ENCODE results near the gene B3GNT8. TPM values are rescaled to one million over a fixed set of nuclear protein-coding genes. Genes with fewer than 3 reads are reported as not detected.
"Not testable (repeated sequence)": the region's sequence is repeated elsewhere in the genome, so short reads cannot be mapped to it uniquely, and the experiment has no call there.

The B3GNT8 gene
- total RNA-seq, 2 donors from 2014 or later: 9.4 to 11.6 TPM

DNA sequence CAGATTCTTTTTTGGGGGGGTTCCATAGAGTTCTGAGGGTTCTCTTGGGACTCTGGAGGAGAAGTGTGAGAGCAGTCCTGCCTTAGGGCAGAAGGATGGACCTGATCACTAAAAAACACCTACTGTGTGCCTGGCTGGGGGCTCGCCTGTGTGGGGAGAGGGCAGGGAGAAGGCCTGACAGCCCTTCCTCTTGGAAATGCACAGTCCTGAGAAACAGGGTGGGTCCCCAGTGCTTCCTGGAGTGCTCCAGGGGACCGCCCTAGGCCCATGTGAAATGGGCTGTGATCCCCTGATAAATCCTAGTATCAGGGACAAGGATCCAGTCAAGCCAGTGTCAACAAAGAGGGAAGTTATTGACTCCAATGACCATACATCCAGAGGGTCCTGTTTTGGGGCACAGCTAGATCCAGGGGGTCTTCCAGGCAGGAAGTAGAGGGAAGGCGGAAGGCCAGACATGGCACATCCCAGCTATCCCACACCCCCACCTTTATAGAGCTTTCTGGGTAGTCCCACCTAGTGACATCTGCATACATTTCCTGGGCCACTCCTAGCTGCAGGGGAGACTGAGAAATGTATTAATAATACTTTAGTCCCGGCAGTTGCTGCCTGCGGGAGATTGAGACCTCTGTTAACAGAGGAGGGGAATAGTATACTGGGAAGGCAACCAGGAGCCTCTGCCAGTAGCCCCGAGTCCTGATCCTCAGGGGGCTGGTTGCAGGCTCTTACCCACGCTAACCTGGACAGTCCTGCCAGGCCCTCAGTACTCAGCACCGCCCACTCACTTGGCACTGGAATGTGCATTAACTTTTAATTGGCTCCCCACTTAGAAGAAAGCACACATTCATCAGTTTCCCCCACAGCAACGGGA is 15.8 kb downstream of the B3GNT8 start:
- peaks cover 3 to 6% of the 10 kb centered on the region in 2 donors for H3K36me3 ChIP-seq
- 57% methylated on average over 9 of the region's 9 CpGs for WGBS
- no peak for DNase-seq (ENCODE audit: low spot score)
- H3K27me3 ChIP-seq (replicated peaks; ENCODE audit: insufficient read depth): no peaks in the 10 kb centered on the region
- TF ChIP-seq POLR2A (IDR thresholded peaks at IDR 0.05) (no peak), POLR2AphosphoS5 (IDR thresholded peaks at IDR 0.05) (no peak)
- TF ChIP-seq, protein P1, sequence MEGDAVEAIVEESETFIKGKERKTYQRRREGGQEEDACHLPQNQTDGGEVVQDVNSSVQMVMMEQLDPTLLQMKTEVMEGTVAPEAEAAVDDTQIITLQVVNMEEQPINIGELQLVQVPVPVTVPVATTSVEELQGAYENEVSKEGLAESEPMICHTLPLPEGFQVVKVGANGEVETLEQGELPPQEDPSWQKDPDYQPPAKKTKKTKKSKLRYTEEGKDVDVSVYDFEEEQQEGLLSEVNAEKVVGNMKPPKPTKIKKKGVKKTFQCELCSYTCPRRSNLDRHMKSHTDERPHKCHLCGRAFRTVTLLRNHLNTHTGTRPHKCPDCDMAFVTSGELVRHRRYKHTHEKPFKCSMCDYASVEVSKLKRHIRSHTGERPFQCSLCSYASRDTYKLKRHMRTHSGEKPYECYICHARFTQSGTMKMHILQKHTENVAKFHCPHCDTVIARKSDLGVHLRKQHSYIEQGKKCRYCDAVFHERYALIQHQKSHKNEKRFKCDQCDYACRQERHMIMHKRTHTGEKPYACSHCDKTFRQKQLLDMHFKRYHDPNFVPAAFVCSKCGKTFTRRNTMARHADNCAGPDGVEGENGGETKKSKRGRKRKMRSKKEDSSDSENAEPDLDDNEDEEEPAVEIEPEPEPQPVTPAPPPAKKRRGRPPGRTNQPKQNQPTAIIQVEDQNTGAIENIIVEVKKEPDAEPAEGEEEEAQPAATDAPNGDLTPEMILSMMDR (IDR thresholded peaks at IDR 0.05): no peak
- peaks cover 10% of the 10 kb centered on the region for H3K4me1 ChIP-seq (replicated peaks)
- H3K27ac ChIP-seq: no peak overlapping the region
- H3K9me3 ChIP-seq: no peaks in the 10 kb centered on the region
- intact Hi-C loops (cut with DNase I): no loop called here
- no peak overlapping the region for H3K4me3 ChIP-seq

DNA sequence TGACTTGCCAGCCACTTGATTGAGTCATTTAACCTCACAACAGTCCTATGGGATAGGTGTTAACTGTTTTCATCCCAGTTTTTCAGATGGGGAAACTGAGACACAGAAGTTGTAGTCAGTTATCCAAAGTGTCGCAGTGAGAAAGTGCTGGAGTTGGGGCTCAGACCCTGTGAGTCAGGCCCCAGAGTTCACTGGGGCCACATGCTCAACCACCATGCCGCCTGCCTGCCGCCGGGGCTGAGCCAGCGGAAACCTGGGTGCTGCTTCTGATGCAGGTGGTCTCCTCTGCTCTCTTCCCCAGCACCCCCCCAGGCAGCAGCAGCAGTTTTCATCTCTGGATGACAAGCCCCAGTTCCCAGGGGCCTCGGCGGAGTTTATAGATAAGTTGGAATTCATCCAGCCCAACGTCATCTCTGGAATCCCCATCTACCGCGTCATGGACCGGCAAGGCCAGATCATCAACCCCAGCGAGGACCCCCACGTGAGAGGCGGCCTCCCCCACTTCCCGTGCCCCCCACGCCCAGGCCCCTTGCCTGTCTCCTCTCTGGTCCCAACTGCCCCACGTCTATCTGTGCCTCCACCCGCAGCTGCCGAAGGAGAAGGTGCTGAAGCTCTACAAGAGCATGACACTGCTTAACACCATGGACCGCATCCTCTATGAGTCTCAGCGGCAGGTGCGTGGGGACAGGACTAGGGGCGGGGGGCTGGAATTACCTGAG is 16.7 kb downstream of the B3GNT8 start:
- TF ChIP-seq, protein P1 (IDR thresholded peaks at IDR 0.05): no peak
- TF ChIP-seq POLR2A (IDR thresholded peaks at IDR 0.05) (no peak), POLR2AphosphoS5 (IDR thresholded peaks at IDR 0.05) (no peak)
- peaks cover 10% of the 10 kb centered on the region for H3K4me1 ChIP-seq (replicated peaks)
- H3K9me3 ChIP-seq: no peaks in the 10 kb centered on the region
- intact Hi-C loops (cut with DNase I): no loop called here
- H3K27me3 ChIP-seq (replicated peaks; ENCODE audit: insufficient read depth): no peaks in the 10 kb centered on the region
- peak overlapping the region in 1 of 2 donors; percentile 55 for H3K27ac ChIP-seq
- no peak overlapping the region for H3K4me3 ChIP-seq
- no peak for DNase-seq (ENCODE audit: low spot score)
- 81% methylated on average over 23 of the region's 23 CpGs for WGBS
- peaks cover 3 to 6% of the 10 kb centered on the region in 2 donors for H3K36me3 ChIP-seq

DNA sequence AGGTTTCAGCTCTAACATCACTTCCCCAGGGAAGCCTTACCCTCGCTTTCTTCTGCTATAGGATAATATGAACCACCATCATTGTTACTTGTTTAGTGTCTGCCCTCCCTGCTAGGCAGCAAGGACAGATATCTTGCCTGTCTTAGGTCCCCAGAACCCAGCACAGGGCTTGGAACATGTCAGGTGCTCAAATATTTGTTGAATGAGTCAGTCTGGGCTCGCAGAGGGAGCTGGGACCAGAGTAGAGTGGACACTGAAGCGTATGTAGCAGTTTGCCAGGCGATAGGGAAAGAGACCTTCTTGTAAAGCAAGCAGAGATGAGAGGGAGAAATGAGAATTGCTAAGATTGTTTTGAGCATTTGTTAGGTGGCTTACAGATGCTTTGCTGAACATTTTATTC is 17.9 kb downstream of the B3GNT8 start:
- H3K27ac ChIP-seq: peak overlapping the region; percentile 50 to 55
- TF ChIP-seq, protein P1 (IDR thresholded peaks at IDR 0.05): no peak
- peak; percentile 93 for TF ChIP-seq POLR2AphosphoS5 (IDR thresholded peaks at IDR 0.05)

DNA sequence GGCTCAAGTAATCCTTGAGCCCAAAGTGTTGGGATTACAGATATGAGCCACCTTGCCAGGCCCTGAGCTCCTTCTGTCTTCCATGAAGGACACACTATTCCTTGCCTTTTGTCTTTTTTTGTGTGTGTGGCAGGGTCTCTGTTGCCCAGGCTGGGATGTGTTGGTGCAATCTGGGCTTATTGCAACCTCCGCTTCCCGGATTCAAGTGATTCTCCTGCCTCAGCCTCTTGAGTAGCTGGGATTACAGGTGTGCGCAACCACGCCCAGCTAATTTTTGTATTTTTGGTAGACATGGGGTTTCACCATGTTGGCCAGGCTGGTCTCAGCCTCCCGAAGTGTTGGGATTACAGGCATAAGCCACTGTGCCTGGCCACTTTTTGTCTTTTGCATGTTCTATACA is 18.3 kb downstream of the B3GNT8 start:
- H3K27me3 ChIP-seq (replicated peaks; ENCODE audit: insufficient read depth); intact Hi-C loops (cut with DNase I); H3K9me3 ChIP-seq; DNase-seq (ENCODE audit: low spot score); H3K4me3 ChIP-seq; H3K36me3 ChIP-seq: not testable (repeated sequence)
- H3K27ac ChIP-seq: peak overlapping the region; percentile 50 to 55
- 97% methylated on average over 5 of the region's 5 CpGs for WGBS
- peaks cover 10% of the 10 kb centered on the region for H3K4me1 ChIP-seq (replicated peaks)

More for the DNA sequence above, 17.9 kb downstream of the B3GNT8 start:
- Histone ChIP-seq H3K4me3 (no peak overlapping the region), H3K4me1 (replicated peaks) (peaks cover 10% of the 10 kb centered on the region), H3K27me3 (replicated peaks; ENCODE audit: insufficient read depth) (no peaks in the 10 kb centered on the region), H3K9me3 (no peaks in the 10 kb centered on the region), H3K36me3 (peaks cover 0 to 6% of the 10 kb centered on the region in 2 donors)
- peak; percentile 76 for DNase-seq (ENCODE audit: low spot score)
- intact Hi-C loops (cut with DNase I): no loop called here
- WGBS: 38% methylated on average over 4 of the region's 4 CpGs

DNA sequence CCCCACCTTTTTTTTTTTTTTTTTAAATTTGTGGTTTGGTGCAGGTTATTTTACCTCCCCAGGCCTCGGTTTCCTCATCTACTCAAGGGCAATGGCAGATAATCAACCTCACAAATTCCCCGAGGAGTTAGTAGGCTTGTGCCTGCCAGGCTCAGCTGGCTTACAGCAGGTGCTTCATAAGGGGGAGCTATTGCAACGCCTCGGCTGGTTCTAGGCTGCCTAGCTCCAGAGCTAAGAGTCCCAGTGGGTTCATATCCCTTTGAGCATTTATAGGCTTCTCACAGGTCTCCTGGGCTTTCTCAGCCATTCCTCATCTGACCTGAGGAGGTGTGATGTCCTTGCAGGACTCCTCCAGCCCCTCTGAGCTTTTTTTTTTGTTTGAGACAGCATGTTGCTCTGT is 18.9 kb downstream of the B3GNT8 start:
- Histone ChIP-seq H3K27ac (no peak overlapping the region), H3K36me3 (peaks cover 0 to 6% of the 10 kb centered on the region in 2 donors), H3K4me1 (replicated peaks) (peaks cover 10% of the 10 kb centered on the region), H3K27me3 (replicated peaks; ENCODE audit: insufficient read depth) (no peaks in the 10 kb centered on the region), H3K4me3 (no peak overlapping the region), H3K9me3 (no peaks in the 10 kb centered on the region)
- intact Hi-C loops (cut with DNase I): no loop called here
- DNase-seq (ENCODE audit: low spot score): no peak
- WGBS: 62% methylated on average over 4 of the region's 4 CpGs
- TF ChIP-seq, protein P1 (IDR thresholded peaks at IDR 0.05): no peak
- TF ChIP-seq POLR2AphosphoS5 (IDR thresholded peaks at IDR 0.05): no peak
- TF ChIP-seq POLR2A (IDR thresholded peaks at IDR 0.05): no peak
